Stimulated activated CD4-positive, alpha-beta T cell treated with anti-CD3 and anti-CD28 coated beads, Interleukin-15, amount 100 ng/mL, for 48 hours (primary cell): ENCODE results near the gene ATP11C.
"Not testable (repeated sequence)": the region's sequence is repeated elsewhere in the genome, so short reads cannot be mapped to it uniquely, and the experiment has no call there.

ENCODE experiments used
- DNase-seq, 2 donors: peaks; one replicate each; pipeline ENCODE4 v3.0.0-alpha.2; 2020; ENCODE audit warnings: low read depth in 2 of 2

Gene ATP11C

DNA sequence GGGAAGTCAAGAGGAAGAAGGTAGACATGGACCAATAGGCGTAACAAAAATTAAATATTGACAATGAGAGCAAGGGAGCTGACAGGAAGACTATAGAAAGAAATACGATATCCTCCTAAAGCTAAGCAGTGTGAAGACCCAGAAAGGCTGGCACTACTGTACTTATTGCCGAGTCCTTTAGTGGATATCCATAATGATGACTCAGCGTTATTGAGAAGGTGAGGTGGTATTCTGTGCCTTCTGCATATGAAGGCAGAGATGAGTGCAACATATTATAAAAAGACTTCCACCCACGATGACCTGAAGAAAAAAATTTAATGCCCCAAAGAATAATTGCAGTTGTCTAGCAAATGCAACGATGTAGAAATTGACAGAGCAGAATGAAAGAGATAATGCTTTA lies 211.9 kb downstream of the ATP11C start:
- DNase-seq: no peak

DNA sequence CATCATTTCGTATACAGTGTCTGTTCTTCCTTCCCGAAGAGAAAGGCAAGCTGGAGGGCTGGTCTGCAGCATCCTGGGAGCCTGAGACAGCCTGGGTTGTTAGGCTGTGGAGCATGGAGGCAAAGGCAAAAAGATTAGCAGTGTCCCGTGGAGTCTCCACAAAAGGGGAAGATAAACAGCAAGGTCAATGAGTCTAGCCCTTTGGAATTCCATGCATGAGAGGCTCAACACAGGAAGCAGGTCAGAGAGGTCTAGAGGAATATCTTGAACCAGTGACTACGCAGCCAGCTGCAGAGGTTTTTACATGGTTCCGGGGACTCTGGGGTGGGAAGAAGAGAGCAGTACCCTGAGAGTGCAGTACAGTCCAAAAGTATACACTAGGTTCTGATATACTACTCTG lies 212.7 kb downstream of the ATP11C start:
- DNase-seq: no peak

DNA sequence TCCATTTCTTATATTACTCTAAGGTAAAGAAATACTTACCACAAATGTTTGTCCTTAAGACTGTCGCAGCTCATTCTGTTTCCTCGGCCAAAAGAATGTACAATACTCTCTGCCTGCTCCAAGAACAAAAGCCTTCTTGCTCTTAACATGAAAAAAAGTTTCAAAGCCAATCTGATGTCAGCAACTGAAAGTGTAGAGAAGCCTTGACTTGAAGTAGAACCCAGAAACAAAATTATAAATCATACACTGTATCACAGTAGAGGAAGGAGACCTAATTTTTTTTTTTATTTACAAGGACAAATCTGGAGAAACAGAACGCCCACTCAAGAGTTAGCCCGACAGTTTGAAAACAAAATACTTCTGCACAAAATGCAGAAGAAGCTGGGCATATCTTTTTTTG lies 224.8 kb downstream of the ATP11C start, which contains the start of gene MCF2:
TSS of gene MCF2 (minus strand) at position 101 of the 400 bp plus-strand sequence. CDS start 56,423 bp downstream, outside the sequence.
- DNase-seq: no peak

DNA sequence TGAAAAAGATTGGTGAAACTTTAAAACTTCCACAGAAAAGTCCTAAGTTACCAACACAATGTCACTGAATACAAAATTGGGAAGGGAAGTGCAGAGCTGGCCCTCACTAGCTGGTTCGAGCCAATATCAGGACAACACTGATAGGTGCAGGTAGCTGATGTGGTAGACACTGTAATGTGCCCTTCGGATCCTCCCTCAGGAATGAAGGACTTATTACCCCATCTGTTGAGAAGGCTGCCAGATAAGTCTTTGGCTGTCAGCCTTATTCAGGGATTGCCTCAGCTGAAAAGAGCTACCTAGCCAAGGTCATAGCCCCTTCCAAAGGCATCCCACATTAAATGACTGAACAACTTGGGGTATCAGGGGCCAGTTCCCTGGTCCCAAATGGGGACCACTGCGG lies 230.2 kb downstream of the ATP11C start:
- no peak for DNase-seq

DNA sequence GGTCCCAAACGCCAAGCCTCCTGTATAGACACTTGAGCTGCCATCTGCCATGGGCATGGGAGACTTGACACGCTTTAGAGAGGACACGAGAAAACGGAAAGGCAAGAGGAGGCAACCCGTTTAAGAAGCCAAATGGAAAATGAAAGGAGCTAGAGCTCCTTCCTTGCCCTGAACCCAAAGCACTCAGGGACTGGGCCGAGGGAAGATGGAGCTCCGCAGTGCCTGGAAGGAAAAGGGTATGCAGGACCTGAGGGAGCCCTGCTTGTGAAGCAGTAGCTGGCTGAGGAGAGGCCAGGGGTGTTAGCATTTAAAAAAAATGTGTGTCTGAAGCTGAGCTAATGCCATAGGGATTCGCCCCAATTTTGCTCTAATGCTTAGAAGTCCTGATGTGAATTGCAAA lies 239.9 kb downstream of the ATP11C start:
- DNase-seq: no peak

DNA sequence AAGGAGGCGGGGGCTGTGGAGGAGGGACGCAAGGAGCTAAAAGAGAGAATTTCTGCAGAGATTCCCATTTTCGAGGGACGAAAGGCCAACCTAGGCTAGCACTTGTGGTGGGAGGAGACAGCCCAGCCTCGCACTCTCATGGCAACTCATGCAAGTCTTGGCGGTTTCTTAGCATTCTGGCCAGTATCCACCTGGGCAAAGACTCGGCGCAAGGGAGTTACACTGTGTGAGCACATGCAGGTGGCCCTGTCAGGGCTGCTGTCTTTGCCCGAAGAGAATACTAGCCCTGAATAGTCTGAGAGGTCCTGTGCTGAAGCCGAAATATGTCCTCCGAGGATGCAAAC lies 240.4 kb downstream of the ATP11C start:
- DNase-seq: no peak

DNA sequence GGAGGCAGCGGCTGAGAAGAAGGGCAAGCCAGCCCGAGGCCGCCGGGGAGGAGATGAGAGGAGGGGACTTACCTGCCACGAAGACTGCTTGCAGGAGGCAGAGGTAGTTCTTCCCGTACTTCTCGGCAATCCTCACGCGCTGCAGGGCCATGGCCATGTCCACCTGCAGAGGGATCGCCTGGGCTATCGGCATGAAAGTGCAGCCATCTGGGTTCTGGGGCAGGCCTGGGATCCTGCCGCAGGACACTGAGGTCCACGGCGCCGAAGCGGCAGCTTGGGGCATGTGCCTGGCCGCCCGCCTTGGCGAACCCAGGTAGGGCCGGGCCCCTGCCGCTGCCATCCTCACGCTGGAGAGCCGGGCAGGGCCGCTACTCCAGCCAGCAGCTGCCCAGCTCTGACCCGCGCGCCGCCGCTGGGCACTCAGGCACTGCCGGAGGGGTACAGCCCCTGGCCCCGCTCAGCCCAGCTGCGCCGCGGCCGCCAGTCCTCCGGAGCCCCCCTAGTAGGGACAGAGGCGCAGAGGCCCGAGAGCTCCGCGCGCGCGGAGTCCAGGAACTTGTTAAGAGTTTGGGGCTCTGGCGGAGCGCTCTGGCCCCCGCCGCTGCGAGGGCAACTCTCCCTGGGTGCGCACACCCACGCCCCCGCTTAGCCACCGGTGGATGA lies 240.9 kb downstream of the ATP11C start:
- DNase-seq: no peak

DNA sequence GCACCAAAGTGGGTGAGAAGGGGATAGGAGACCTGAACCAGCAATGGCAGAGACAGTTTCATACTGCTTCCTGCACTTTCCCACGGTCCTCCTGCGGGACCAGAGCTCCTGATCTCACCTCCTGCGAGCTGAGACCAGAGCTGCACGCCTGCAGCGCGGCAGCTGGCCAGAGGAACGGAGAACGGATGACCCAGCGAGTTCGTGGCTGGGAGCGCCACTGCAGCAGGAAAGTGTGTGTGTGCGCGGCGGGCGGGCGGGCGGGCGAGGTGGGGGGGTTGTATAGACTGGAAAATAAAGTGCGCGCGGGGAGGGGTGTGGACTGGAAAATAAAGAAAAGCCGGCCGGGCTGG lies 241.4 kb downstream of the ATP11C start:
- no peak for DNase-seq

DNA sequence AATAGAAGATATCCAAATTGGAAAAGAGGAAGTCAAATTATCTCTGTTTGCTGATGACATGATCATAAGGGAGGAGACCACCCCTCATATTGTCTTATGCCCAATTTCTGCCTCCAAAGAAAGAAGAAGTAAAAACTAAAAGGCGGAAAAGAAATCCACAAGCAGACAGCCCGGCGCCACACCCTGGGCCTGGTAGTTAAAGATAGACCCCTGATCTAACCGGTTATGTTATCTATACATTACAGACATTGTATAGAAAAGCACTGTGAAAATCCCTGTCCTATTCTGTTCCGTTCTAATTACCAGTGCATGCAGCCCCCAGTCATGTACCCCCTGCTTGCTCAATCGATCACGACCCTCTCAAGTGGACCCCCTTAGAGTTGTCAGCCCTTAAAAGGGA lies 247.7 kb downstream of the ATP11C start:
- DNase-seq: not testable (repeated sequence)

DNA sequence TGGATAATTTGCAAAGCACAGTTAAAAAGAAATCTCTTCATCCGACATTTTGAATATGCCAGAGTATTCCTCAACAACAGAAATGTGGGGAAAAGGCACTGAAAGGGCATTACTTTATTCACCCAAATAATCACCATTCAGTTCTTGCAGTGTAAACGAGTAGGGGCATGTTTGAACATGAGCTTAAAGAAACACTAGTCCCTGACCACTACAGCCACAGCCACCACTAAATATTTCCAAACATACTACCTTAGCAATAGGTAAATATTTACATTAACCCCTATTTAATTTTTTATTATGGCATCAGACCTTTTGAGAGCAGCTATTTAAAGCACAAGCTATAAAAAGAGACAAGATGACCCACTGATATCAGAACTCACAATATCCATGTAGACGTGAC lies 252.5 kb downstream of the ATP11C start:
- DNase-seq: no peak
